ENCODE results near the gene RSRP1.
A peak's percentile ranks its signal among the peaks of the same experiment; 100 is the strongest.

Gene RSRP1

DNA sequence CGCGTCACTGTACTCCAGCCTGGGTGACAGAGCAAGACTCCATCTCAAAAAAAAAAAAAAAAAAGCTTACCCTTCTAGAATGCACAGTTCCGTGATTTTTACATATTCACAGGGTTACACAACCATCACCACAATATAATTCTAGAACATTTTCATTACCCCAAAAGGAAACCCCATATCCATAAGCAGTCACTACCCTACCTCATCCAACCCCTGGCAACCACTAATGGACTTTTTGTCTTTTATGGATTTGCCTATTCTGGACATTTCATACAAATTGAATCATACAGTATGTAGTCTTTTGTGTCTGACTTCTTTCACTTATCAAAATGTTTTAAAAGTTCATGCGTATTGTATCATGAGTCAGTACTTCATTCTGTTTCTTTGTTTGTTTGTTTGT is 37.7 kb downstream of the RSRP1 start:
- no peak overlapping the region for H3K4me3 ChIP-seq (ENCODE audit: low read length)
- no peak for DNase-seq (ENCODE audit: low read depth)
- TF ChIP-seq, protein P1, sequence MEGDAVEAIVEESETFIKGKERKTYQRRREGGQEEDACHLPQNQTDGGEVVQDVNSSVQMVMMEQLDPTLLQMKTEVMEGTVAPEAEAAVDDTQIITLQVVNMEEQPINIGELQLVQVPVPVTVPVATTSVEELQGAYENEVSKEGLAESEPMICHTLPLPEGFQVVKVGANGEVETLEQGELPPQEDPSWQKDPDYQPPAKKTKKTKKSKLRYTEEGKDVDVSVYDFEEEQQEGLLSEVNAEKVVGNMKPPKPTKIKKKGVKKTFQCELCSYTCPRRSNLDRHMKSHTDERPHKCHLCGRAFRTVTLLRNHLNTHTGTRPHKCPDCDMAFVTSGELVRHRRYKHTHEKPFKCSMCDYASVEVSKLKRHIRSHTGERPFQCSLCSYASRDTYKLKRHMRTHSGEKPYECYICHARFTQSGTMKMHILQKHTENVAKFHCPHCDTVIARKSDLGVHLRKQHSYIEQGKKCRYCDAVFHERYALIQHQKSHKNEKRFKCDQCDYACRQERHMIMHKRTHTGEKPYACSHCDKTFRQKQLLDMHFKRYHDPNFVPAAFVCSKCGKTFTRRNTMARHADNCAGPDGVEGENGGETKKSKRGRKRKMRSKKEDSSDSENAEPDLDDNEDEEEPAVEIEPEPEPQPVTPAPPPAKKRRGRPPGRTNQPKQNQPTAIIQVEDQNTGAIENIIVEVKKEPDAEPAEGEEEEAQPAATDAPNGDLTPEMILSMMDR (conservative IDR thresholded peaks at IDR 0.05; ENCODE audit: low read length) = no peak

DNA sequence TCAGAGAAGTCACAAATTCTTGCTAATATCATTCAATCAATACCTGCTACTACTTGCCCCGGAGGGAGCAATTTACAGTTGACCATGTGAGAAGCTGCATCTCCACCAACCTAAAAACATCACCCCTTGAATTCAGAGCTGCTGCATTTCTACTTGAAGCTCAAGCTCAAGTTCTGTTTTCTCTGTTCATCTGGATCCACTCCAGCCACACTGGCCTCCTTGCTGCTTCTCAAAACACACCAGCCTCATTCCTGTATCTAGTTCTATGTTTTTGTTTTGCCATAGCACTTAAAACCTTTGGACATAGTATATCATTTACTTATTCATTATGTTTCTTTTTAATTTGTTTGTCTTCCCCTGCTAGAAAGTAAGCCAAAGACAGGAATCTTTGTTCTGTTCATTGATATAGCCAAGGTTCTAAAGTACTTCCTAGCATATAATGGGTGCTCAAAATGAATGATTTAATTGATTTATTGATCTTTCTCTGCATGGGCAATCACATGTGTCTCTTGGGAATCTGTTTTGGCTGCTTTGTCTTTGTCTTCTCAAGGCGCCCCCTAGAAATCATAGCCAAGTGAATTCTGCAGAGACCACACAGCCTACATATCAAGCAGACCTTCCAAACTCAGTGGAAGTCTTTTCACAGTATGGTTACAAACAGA is 38.6 kb downstream of the RSRP1 start:
- no peak overlapping the region for H3K4me3 ChIP-seq (ENCODE audit: low read length)
- TF ChIP-seq, protein P1 (conservative IDR thresholded peaks at IDR 0.05; ENCODE audit: low read length) = no peak
- no peak for DNase-seq (ENCODE audit: low read depth)

DNA sequence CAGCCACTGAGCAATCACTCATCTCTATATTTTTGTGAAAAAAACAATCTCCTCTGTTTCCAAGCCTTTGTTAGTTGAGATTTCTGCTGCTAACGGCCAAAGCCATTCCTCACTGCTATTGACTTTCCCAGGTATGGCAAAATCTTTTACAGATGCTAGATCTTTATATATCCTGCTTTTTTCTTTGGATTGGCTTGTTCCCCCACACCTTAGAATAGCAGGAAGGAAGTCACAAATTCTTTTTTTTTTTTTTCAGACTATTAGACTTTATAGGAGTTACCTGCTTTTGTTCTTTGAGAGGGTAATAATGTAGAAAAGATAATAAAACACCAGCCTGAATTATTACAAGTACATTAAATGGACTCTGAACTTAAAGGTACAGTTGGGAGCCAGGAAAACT is 39.2 kb downstream of the RSRP1 start:
- H3K4me3 ChIP-seq (ENCODE audit: low read length) = no peak overlapping the region
- TF ChIP-seq, protein P1 (conservative IDR thresholded peaks at IDR 0.05; ENCODE audit: low read length) = no peak
- no peak for DNase-seq (ENCODE audit: low read depth)

DNA sequence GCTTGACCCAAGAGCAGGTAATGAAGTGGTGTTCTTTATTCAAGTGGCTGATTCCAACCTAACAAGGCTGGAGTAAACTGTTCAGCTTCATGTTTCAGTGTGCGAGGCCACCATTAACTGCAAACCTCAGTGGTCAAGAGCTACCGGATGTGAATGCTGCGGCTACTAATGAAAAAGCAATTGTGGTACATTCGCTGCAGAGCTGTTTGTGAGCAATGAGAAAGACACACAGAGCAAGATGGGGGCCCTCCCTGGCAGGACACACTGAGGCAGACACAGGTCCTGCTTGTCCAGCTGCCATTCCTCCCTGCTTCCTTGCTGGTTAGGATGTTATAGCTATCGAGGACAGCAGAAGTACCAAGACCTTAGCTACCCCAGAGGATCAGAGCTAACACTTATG is 41.1 kb downstream of the RSRP1 start:
- TF ChIP-seq, protein P1 (conservative IDR thresholded peaks at IDR 0.05; ENCODE audit: low read length) = no peak
- no peak overlapping the region for H3K4me3 ChIP-seq (ENCODE audit: low read length)
- peak; percentile 34 for DNase-seq (ENCODE audit: low read depth)

DNA sequence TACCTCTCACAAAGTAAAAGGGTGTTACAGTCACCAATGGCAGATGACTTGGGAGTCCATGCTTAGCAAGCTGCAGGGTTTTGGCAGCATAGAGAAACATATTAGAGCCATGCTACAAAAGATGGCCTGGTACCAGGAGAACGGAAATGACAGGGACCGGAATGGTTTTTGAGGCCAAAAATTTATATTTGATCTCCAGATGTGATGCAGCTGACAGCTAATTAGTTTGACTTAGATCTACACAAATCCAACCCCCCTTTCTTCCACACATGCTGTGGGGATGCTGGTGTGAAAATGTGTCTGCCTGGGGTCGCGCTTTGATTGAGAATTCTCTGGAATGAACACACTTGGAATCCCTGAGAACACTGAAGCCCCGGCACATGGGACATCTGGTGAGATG is 41.5 kb downstream of the RSRP1 start:
- H3K4me3 ChIP-seq (ENCODE audit: low read length) = no peak overlapping the region
- TF ChIP-seq, protein P1 (conservative IDR thresholded peaks at IDR 0.05; ENCODE audit: low read length) = no peak
- peak; percentile 9 for DNase-seq (ENCODE audit: low read depth)

DNA sequence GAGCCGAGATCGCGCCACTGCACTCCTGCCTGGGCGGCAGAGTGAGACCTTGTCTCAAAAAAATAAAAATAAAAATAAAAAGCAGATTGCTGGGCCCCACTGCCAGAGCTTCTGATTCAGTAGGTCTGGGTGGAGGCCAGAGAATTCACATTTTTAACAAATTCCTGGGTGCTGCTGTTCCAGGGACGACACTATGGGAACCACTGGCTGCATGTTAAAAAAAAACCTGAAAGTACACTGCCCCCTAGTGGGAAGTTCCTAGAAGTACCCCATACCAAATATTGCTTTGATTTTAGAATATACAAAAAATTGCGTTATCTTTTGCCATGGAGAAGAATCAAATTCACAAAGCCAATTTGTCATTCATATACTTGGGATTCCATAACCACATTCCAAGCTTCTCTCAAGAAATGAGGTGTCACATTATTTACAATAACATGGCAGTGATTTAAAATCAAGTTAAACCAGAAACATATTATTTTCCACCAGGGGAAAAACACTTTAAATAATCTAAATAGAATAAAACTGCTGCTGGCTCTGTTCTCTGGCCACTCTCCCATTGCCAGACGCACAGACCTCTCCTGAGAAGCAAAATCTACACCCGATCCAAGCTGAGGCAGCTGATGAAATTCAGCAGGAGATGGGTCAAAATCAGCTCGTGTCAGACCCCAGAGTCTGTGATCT is 42.3 kb downstream of the RSRP1 start:
- H3K4me3 ChIP-seq (ENCODE audit: low read length) = no peak overlapping the region
- DNase-seq (ENCODE audit: low read depth) = peak; percentile 90
- TF ChIP-seq, protein P1 (conservative IDR thresholded peaks at IDR 0.05; ENCODE audit: low read length) = peak; percentile 73

DNA sequence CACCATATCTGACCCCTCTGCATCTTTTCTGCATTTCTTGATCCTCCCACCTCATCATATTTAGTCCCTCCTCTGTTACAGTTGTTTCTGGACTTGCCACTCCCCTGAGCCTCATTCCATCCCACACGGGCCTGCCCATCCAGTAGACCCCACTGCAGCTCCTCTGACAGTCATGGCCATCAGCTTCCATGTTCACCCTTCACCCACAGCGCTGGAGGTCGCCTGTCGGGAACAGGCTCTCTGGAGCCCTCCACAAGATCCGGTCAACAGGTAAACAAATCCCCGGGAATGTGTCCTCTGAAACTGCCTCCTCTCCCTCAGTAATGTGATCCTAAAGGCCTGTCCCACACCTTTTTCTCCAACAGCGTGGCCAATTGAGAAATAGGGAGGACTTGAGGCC is 46.2 kb downstream of the RSRP1 start:
- no peak for DNase-seq (ENCODE audit: low read depth)
- no peak overlapping the region for H3K4me3 ChIP-seq (ENCODE audit: low read length)
- TF ChIP-seq, protein P1 (conservative IDR thresholded peaks at IDR 0.05; ENCODE audit: low read length) = no peak
